A549 (cell line): ENCODE data around the gene OSBPL9. TPM values are rescaled to one million over a fixed set of nuclear protein-coding genes. Genes with fewer than 3 reads are reported as not detected.

ENCODE experiments used
- ATAC-seq, 2 experiments: fragments of 200-7000 bp in 1 of 2; fragments of >200 bp in 1 of 2; cut with Nextera tagmentation in 1 of 2; cut with Tn5 transposase in 1 of 2; 3 replicates each; pipeline versions ENCODE4 v1.8.0 to v1.9.1; 2018 to 2020; ENCODE audit warnings: mild to moderate bottlenecking in 1 of 2, moderate library complexity in 1 of 2
- CTCF ChIA-PET: fragments of 300-600 bp; sonication (Branson Sonifier 250); formaldehyde crosslinking; extraction: SDS; loops from one replicate; lab custom pipeline; 2021; ENCODE audit warnings: antibody characterized with exemption, inconsistent platforms; lab: Yijun Ruan, JAX
- POLR2A ChIA-PET: fragments of 350-600 bp; formaldehyde crosslinking; extraction: SDS; loops from one replicate; lab custom pipeline; 2021; ENCODE audit warnings: antibody characterized with exemption, inconsistent platforms; lab: Yijun Ruan, JAX
- DNase-seq, 2 experiments: peaks; one replicate each; pipeline versions ENCODE4 v3.0.0 to v3.0.0-alpha.2; 2011 to 2016; ENCODE audit warnings: low read depth in 1 of 2, low spot score in 1 of 2
- FAIRE-seq: peaks from 2 replicates; lab custom pipeline; 2011; peaks lifted over from hg19 to GRCh38; lab: Jason Lieb, UNC
- H3K27ac ChIP-seq, 2 experiments: fragments of >200 bp; sonication (Bioruptor Twin); formaldehyde crosslinking; 3 replicates each; pipeline ENCODE4 v1.5.1; 2016 to 2017
- H3K4me1 ChIP-seq: fragments of >200 bp; sonication (Bioruptor Twin); formaldehyde crosslinking; 3 replicates; pipeline ENCODE4 v1.6.1; 2016
- H3K4me2 ChIP-seq: fragments of >200 bp; sonication (Bioruptor Twin); formaldehyde crosslinking; 3 replicates; pipeline ENCODE4 v1.6.1; 2016
- H3K4me3 ChIP-seq: fragments of >200 bp; sonication (Bioruptor Twin); formaldehyde crosslinking; 3 replicates; pipeline ENCODE4 v1.5.1; 2016
- H3K9me3 ChIP-seq: fragments of >200 bp; sonication (Bioruptor Twin); formaldehyde crosslinking; 3 replicates; pipeline ENCODE4 v1.6.1; 2016
- BHLHE40 ChIP-seq: IDR thresholded peaks from 2 replicates; pipeline ENCODE4 v1.6.1; 2012; ENCODE audit warnings: low read depth, low read length, inconsistent platforms
- CBX2 ChIP-seq: fragments of 200-600 bp; sonication (generic); IDR thresholded peaks from 2 replicates; pipeline ENCODE4 v1.6.1; 2016; ENCODE audit warnings: low read depth, mild to moderate bottlenecking, borderline replicate concordance
- CBX8 ChIP-seq: fragments of 200-600 bp; sonication (generic); IDR thresholded peaks from 2 replicates; pipeline ENCODE4 v1.6.1; 2016
- CHD2 ChIP-seq: fragments of 150-350 bp; IDR thresholded peaks from 2 replicates; pipeline ENCODE4 v1.6.1; 2014; ENCODE audit warnings: low read length; ENCODE audit not compliant: partially characterized antibody
- EP300 ChIP-seq, 2 experiments: fragments of >200 bp; sonication (Bioruptor Twin); formaldehyde crosslinking; IDR thresholded peaks; 2 replicates in 1 of 2; 3 replicates in 1 of 2; pipeline ENCODE4 v1.6.1; 2016 to 2017
- ESRRA ChIP-seq: fragments of 150-350 bp; IDR thresholded peaks from 2 replicates; pipeline ENCODE4 v1.6.1; 2014; ENCODE audit warnings: mild to moderate bottlenecking, low read length, borderline replicate concordance
- FOSL2 ChIP-seq, 2 experiments: fragments of 450-650 bp in 1 of 2; fragments of >200 bp in 1 of 2; sonication (Bioruptor Twin) in 1 of 2; formaldehyde crosslinking; IDR thresholded peaks; 2 replicates each; pipeline versions ENCODE4 v1.5.0 to v1.6.1; 2016 to 2020; ENCODE audit warnings: mild to moderate bottlenecking in 1 of 2, moderate library complexity in 1 of 2
- HMGXB4 ChIP-seq: fragments of 250-450 bp; sonication (Bioruptor Pico); IDR thresholded peaks from 2 replicates; pipeline ENCODE4 v1.5.0; 2021; ENCODE audit warnings: mild to moderate bottlenecking, moderate library complexity, borderline replicate concordance
- HOXA7 ChIP-seq: fragments of 250-450 bp; sonication (Bioruptor Pico); IDR thresholded peaks from 2 replicates; pipeline ENCODE4 v1.5.0; 2020; ENCODE audit warnings: mild to moderate bottlenecking, moderate library complexity
- JUN ChIP-seq, 2 experiments: fragments of >200 bp; sonication (Bioruptor Twin); formaldehyde crosslinking; IDR thresholded peaks; 2 replicates in 1 of 2; 3 replicates in 1 of 2; pipeline ENCODE4 v1.6.1; 2016 to 2017
- KDM1A ChIP-seq: fragments of 200-600 bp; sonication (generic); IDR thresholded peaks from 2 replicates; pipeline ENCODE4 v1.6.1; 2016; ENCODE audit warnings: low read depth, mild to moderate bottlenecking
- KDM5A ChIP-seq: fragments of 200-600 bp; sonication (generic); IDR thresholded peaks from 2 replicates; pipeline ENCODE4 v1.6.1; 2016; ENCODE audit warnings: antibody characterized with exemption, mild to moderate bottlenecking
- NPAS2 ChIP-seq: fragments of 250-450 bp; sonication (Bioruptor Pico); IDR thresholded peaks from 2 replicates; pipeline ENCODE4 v1.8.0; 2022; ENCODE audit warnings: mild to moderate bottlenecking, moderate library complexity, borderline replicate concordance
- SREBF2 ChIP-seq: fragments of 450-650 bp; IDR thresholded peaks from 2 replicates; pipeline ENCODE4 v1.6.1; 2014; ENCODE audit warnings: mild to moderate bottlenecking, moderate library complexity
- USF2 ChIP-seq: fragments of 450-650 bp; IDR thresholded peaks from 2 replicates; pipeline ENCODE4 v1.6.1; 2014; ENCODE audit warnings: antibody characterized with exemption
- ZFP36 ChIP-seq: fragments of 450-650 bp; IDR thresholded peaks from 2 replicates; pipeline ENCODE4 v1.6.1; 2014; ENCODE audit warnings: borderline replicate concordance; ENCODE audit not compliant: partially characterized antibody
- ZNF302 ChIP-seq: fragments of 250-450 bp; sonication (Bioruptor Pico); IDR thresholded peaks from 2 replicates; pipeline ENCODE4 v1.9.0; 2021; ENCODE audit warnings: inconsistent platforms, mild to moderate bottlenecking, moderate library complexity
- ZSCAN20 ChIP-seq: fragments of 250-450 bp; sonication (Bioruptor Pico); IDR thresholded peaks from 2 replicates; pipeline ENCODE4 v1.8.0; 2022; ENCODE audit warnings: mild to moderate bottlenecking, moderate library complexity
- WGBS: methylation state at CpG from one replicate; pipeline ENCODE4 v1.1.6; 2017; ENCODE audit errors: missing lambda C conversion rate; 5-methylcytosine and 5-hydroxymethylcytosine counted together
- polyA plus RNA-seq, 4 experiments: library from polyadenylated mRNA; depleted of rRNA in 3 of 4; stranded (reverse); fragments of >200 nt; fragmentation: RNase III in 1 of 4; extraction: RNeasy Plus Mini Kit Qiagen cat#74134 plus additional on column Dnase treatment in 1 of 4; gene quantifications; 2 replicates in 3 of 4; 3 replicates in 1 of 4; pipeline ENCODE4 v1.2.3, GENCODE V29; 2011 to 2017
- TF ChIP-seq, protein P1 (sequence below): fragments of 150-350 bp; IDR thresholded peaks from 2 replicates; pipeline ENCODE4 v1.6.1; 2014; ENCODE audit warnings: low read depth, mild to moderate bottlenecking, low read length
- TF ChIP-seq, protein P2 (sequence below): fragments of 200-600 bp; sonication (generic); IDR thresholded peaks from 2 replicates; pipeline ENCODE4 v1.6.1; 2016; ENCODE audit warnings: antibody characterized with exemption, mild to moderate bottlenecking, moderate library complexity

Gene OSBPL9
- polyA plus RNA-seq, 2 of the 4 experiments (the other 2 are of a cell fraction), result 52.6 to 93.7 TPM

- POLR2A ChIA-PET, result no interaction called here
- FAIRE-seq, result no peak
- WGBS, result 74% methylated on average over 4 of the region's 4 CpGs
Measured at GRCh38 chr1:51649593-51650091, 32.8 kb downstream of the OSBPL9 start.

GRCh38 chr1:51650198-51650597, 33.3 kb downstream of the OSBPL9 start:
- Histone ChIP-seq H3K9me3 (no peaks in the 10 kb centered on the region), H3K4me1 (peaks cover 66% of the 10 kb centered on the region), H3K27ac (peak overlapping the region; percentile 57 to 82; a peak in 4 of 6 replicates), H3K4me3 (no peak overlapping the region), H3K4me2 (peak overlapping the region; percentile 44; the same call in 2 of the 3 replicates)
- FAIRE-seq (no peak), ATAC-seq (no peak), DNase-seq (no peak)
- WGBS, result 85% methylated on average over 1 of the region's 1 CpG
- TF ChIP-seq SREBF2 (no peak), HMGXB4 (CRISPR knock-in tag) (no peak), BHLHE40 (no peak), KDM1A (no peak), JUN (IDR thresholded peaks at IDR 0.05) (no peak), ZFP36 (no peak), ZSCAN20 (no peak), NPAS2 (CRISPR knock-in tag) (no peak), HOXA7 (CRISPR knock-in tag) (no peak), ZNF302 (no peak), ESRRA (no peak), CBX2 (no peak), EP300 (IDR thresholded peaks at IDR 0.05) (no peak), CBX8 (no peak)
- TF ChIP-seq, protein P1, sequence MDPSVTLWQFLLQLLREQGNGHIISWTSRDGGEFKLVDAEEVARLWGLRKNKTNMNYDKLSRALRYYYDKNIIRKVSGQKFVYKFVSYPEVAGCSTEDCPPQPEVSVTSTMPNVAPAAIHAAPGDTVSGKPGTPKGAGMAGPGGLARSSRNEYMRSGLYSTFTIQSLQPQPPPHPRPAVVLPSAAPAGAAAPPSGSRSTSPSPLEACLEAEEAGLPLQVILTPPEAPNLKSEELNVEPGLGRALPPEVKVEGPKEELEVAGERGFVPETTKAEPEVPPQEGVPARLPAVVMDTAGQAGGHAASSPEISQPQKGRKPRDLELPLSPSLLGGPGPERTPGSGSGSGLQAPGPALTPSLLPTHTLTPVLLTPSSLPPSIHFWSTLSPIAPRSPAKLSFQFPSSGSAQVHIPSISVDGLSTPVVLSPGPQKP, result no peak
- TF ChIP-seq, protein P2, sequence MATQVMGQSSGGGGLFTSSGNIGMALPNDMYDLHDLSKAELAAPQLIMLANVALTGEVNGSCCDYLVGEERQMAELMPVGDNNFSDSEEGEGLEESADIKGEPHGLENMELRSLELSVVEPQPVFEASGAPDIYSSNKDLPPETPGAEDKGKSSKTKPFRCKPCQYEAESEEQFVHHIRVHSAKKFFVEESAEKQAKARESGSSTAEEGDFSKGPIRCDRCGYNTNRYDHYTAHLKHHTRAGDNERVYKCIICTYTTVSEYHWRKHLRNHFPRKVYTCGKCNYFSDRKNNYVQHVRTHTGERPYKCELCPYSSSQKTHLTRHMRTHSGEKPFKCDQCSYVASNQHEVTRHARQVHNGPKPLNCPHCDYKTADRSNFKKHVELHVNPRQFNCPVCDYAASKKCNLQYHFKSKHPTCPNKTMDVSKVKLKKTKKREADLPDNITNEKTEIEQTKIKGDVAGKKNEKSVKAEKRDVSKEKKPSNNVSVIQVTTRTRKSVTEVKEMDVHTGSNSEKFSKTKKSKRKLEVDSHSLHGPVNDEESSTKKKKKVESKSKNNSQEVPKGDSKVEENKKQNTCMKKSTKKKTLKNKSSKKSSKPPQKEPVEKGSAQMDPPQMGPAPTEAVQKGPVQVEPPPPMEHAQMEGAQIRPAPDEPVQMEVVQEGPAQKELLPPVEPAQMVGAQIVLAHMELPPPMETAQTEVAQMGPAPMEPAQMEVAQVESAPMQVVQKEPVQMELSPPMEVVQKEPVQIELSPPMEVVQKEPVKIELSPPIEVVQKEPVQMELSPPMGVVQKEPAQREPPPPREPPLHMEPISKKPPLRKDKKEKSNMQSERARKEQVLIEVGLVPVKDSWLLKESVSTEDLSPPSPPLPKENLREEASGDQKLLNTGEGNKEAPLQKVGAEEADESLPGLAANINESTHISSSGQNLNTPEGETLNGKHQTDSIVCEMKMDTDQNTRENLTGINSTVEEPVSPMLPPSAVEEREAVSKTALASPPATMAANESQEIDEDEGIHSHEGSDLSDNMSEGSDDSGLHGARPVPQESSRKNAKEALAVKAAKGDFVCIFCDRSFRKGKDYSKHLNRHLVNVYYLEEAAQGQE, result no peak
- ChIA-PET POLR2A (no interaction called here), CTCF (no interaction called here)

More at GRCh38 chr1:51649593-51650091, 32.8 kb downstream of the OSBPL9 start:
- CTCF ChIA-PET, result no interaction called here
- H3K4me2 ChIP-seq, result peak overlapping the region; percentile 44; the same call in 2 of the 3 replicates
- peak overlapping the region; percentile 57 to 82; a peak in 5 of 6 replicates for H3K27ac ChIP-seq
- H3K4me1 ChIP-seq, result peaks cover 69% of the 10 kb centered on the region
- no peak for DNase-seq
- H3K4me3 ChIP-seq, result no peak overlapping the region
- H3K9me3 ChIP-seq, result no peaks in the 10 kb centered on the region
- ATAC-seq, result no peak
- TF ChIP-seq FOSL2 (IDR thresholded peaks at IDR 0.05) (no peak), FOSL2 (CRISPR knock-in tag; IDR thresholded peaks at IDR 0.05) (no peak), CHD2 (no peak), USF2 (no peak), KDM5A (no peak), ESRRA (no peak)
